Measurements from ENCODE around the gene RBBP7. TPM values are rescaled to one million over a fixed set of nuclear protein-coding genes. Genes with fewer than 3 reads are reported as not detected.

The RBBP7 gene
- total RNA-seq, 1 donor from 2014 or later = 225 TPM

DNA sequence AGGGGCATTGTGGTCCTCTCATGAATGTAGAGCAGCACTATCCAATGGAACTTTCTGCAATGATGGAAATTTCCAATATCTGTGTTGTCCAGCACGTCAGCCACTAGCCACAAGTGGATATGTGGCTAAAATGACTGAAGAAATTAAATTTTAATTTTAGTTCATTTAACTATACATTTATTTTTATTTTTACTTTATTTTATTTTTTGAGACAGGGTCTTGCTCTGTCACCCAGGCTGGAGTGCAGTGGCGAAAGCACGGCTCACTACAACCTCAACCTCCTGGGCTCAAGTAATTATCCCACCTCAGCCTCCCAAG, 13.3 kb upstream of the RBBP7 start:
- H3K27me3 Mint-ChIP-seq (ENCODE audit: low read depth) = peaks cover 4% of the 10 kb centered on the region
- H3K9me3 Mint-ChIP-seq = no peaks in the 10 kb centered on the region
- DNase-seq (ENCODE audit: low spot score in 2 of 2, unreplicated experiment in 2 of 2) = no peak
- H3K36me3 Mint-ChIP-seq = no peaks in the 10 kb centered on the region
- no peak for TF ChIP-seq CTCF (IDR thresholded peaks at IDR 0.05; ENCODE audit: unreplicated experiment)
- peaks cover 21% of the 10 kb centered on the region for H3K4me1 Mint-ChIP-seq
- H3K4me3 Mint-ChIP-seq = peak overlapping the region; percentile 78
- no peak overlapping the region for H3K27ac Mint-ChIP-seq

GRCh38 chrX:16882702-16883486, 12.7 kb upstream of the RBBP7 start:
- Mint-ChIP-seq H3K9me3 (no peaks in the 10 kb centered on the region), H3K27ac (peak overlapping the region; percentile 87), H3K4me3 (peak overlapping the region; percentile 78), H3K27me3 (ENCODE audit: low read depth) (peaks cover 5% of the 10 kb centered on the region), H3K4me1 (peaks cover 21% of the 10 kb centered on the region), H3K36me3 (no peaks in the 10 kb centered on the region)
- TF ChIP-seq CTCF (IDR thresholded peaks at IDR 0.05; ENCODE audit: unreplicated experiment) = peak; percentile 65
- DNase-seq (ENCODE audit: low spot score in 2 of 2, unreplicated experiment in 2 of 2) = peak; percentile 48 to 81

DNA sequence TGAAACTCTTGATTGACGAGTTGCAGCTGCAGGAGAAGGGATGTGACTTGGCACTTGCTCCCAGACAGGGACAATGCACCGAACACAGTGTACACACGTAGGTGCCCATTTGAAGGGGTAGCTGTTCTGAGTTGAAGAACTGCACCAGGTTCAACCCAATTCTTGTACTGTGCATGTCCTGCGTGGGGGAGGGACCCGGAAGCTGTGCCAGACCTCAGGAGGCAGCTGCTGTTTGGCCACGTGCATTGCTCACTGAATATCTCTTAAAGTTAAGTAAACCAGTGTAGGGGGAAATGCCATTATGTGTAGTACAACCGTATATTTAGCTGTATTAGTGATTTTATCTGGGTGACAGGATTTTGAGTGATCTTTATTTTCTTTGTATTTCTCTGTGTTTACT, 12.0 kb upstream of the RBBP7 start:
- Mint-ChIP-seq H3K4me3 (peak overlapping the region; percentile 78), H3K4me1 (peaks cover 21% of the 10 kb centered on the region), H3K27ac (peak overlapping the region; percentile 50), H3K27me3 (ENCODE audit: low read depth) (peaks cover 7% of the 10 kb centered on the region), H3K36me3 (no peaks in the 10 kb centered on the region), H3K9me3 (no peaks in the 10 kb centered on the region)
- TF ChIP-seq CTCF (IDR thresholded peaks at IDR 0.05; ENCODE audit: unreplicated experiment) = no peak
- DNase-seq (ENCODE audit: low spot score in 2 of 2, unreplicated experiment in 2 of 2) = no peak

DNA sequence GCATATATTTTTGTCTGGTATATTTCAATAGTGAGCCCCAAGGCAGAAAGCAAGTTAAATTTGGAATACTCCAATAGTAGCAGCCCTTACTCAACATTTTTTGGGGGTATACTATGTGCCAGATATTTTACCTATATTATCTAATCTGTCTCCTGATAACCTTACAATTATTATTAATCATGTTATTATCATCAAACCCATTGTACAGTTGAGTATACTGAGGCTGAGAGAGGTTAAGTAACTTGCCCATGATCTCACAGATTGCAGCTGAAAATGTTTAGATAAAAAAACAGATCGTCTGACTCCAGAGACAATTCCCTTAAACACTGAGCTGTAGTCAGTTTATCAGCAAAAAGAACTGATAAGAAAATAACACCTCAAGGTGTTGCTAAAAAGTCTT, 6.5 kb upstream of the RBBP7 start:
- no peak for DNase-seq (ENCODE audit: low spot score in 2 of 2, unreplicated experiment in 2 of 2)
- Mint-ChIP-seq H3K36me3 (no peaks in the 10 kb centered on the region), H3K4me3 (no peak overlapping the region), H3K27me3 (ENCODE audit: low read depth) (peaks cover 9% of the 10 kb centered on the region), H3K9me3 (no peaks in the 10 kb centered on the region), H3K4me1 (peaks cover 14% of the 10 kb centered on the region), H3K27ac (no peak overlapping the region)
- no peak for TF ChIP-seq CTCF (IDR thresholded peaks at IDR 0.05; ENCODE audit: unreplicated experiment)

DNA sequence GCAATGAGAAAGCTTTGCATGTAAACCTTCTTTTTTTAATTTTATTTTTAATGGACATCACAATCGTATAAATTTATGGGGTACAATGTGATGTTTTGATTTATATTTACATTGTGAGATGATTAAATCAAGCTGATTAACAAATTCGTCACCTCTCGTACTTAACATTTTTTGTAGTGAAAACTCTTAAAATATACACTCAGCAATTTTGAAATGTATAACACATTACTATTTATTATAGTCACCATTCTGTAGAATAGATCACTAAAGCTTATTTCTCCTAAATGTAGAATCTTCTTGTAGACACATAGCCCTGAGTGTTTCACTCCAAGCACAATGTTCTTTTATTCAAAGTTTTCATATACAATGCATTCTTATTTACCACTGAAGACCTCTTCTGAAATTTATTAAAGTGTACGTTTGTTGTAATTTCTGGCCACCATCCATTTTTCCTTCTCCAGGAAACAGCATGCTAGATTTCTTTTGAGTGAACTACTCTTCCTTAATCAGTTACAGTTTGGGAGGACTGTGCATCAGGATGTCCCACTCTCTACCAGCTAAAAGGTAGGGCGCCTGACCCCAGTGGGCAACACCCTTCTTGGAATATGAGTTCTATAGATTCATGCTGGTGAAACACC, 4.4 kb upstream of the RBBP7 start:
- DNase-seq (ENCODE audit: low spot score in 2 of 2, unreplicated experiment in 2 of 2) = no peak
- Mint-ChIP-seq H3K27ac (no peak overlapping the region), H3K9me3 (no peaks in the 10 kb centered on the region), H3K36me3 (no peaks in the 10 kb centered on the region), H3K4me3 (no peak overlapping the region), H3K4me1 (peaks cover 23% of the 10 kb centered on the region), H3K27me3 (ENCODE audit: low read depth) (peaks cover 9% of the 10 kb centered on the region)
- TF ChIP-seq CTCF (IDR thresholded peaks at IDR 0.05; ENCODE audit: unreplicated experiment) = no peak
